DND-41 (cell line): Measurements from ENCODE around the gene ANGPTL8.

ENCODE experiments used
- EZH2 ChIP-seq: IDR thresholded peaks from 3 replicates; pipeline ENCODE4 v1.6.1; 2012; ENCODE audit warnings: borderline replicate concordance, low read depth, mild to moderate bottlenecking, moderate library complexity, low read length, inconsistent platforms; ENCODE audit not compliant: severe bottlenecking
- TF ChIP-seq, protein P1 (sequence below): IDR thresholded peaks from 2 replicates; pipeline ENCODE4 v1.5.1; 2012; ENCODE audit warnings: borderline replicate concordance, low read length, moderate library complexity, mild to moderate bottlenecking; ENCODE audit not compliant: poor library complexity, severe bottlenecking; ENCODE audit errors: extremely low read depth

DNA sequence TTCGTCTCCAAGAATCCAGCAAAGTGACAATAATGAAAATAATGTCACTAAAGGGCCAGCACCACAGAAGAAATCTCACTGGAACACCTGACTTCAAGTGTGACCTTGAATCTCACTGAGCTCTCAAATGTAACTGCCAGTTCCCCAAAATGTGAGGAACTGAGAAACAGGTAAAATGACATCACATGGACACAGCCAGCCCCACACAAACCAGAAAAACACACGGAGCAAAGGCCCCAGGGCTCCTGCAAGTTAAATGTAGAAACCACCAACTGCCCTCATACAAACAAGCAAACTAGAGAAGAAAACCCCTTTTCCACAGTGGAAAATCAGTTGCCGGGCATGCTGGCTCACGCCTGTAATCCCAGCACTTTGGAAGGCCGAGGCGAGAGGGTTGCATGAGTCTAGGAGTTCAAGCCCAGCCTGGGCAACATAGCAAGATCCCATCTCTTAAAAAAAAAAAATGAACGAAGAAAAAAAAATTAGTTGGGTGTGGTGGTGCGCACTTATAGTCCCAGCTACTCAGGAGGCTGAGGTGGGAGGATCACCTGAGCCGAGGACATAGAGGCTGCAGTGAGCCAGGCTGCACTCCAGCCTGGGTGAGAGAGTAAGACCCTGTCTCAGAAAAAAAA is 33.4 kb upstream of the ANGPTL8 start:
- TF ChIP-seq, protein P1, sequence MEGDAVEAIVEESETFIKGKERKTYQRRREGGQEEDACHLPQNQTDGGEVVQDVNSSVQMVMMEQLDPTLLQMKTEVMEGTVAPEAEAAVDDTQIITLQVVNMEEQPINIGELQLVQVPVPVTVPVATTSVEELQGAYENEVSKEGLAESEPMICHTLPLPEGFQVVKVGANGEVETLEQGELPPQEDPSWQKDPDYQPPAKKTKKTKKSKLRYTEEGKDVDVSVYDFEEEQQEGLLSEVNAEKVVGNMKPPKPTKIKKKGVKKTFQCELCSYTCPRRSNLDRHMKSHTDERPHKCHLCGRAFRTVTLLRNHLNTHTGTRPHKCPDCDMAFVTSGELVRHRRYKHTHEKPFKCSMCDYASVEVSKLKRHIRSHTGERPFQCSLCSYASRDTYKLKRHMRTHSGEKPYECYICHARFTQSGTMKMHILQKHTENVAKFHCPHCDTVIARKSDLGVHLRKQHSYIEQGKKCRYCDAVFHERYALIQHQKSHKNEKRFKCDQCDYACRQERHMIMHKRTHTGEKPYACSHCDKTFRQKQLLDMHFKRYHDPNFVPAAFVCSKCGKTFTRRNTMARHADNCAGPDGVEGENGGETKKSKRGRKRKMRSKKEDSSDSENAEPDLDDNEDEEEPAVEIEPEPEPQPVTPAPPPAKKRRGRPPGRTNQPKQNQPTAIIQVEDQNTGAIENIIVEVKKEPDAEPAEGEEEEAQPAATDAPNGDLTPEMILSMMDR, result no peak
- no peak for TF ChIP-seq EZH2
